K562 (cell line): ENCODE data around the gene DBI. TPM values are rescaled to one million over a fixed set of nuclear protein-coding genes. Genes with fewer than 3 reads are reported as not detected.

Experiments used
- CBX2 ChIP-seq: fragments of 200-600 bp; sonication (generic); IDR thresholded peaks from one replicate; pipeline ENCODE4 v1.6.1; 2012; ENCODE audit warnings: mild to moderate bottlenecking, low read length, inconsistent platforms; ENCODE audit not compliant: insufficient read depth, poor library complexity, severe bottlenecking
- CREBBP ChIP-seq: IDR thresholded peaks from one replicate; pipeline ENCODE4 v1.6.1; 2012; ENCODE audit warnings: low read depth, mild to moderate bottlenecking, control low read depth, inconsistent platforms, low read length
- DEAF1 ChIP-seq: fragments of 450-650 bp; formaldehyde crosslinking; IDR thresholded peaks from 2 replicates; pipeline ENCODE4 v1.4.0; 2020; ENCODE audit warnings: mild to moderate bottlenecking, moderate library complexity
- ERF ChIP-seq: fragments of 450-650 bp; formaldehyde crosslinking; IDR thresholded peaks from 2 replicates; pipeline ENCODE4 v1.4.0; 2020; ENCODE audit warnings: mild to moderate bottlenecking, mixed read lengths
- FIP1L1 ChIP-seq: fragments of 200-400 bp; formaldehyde crosslinking; IDR thresholded peaks from 2 replicates; pipeline ENCODE4 v1.6.1; 2018; ENCODE audit warnings: mild to moderate bottlenecking, low read depth, low read length; ENCODE audit not compliant: poor library complexity, severe bottlenecking
- FOXJ2 ChIP-seq: fragments of 200-800 bp; sonication (Bioruptor generic); IDR thresholded peaks from 2 replicates; pipeline ENCODE4 v1.6.1; 2016; ENCODE audit warnings: missing genetic modification characterization, missing compliant biosample characterization
- ILF3 ChIP-seq: fragments of 450-650 bp; IDR thresholded peaks from 2 replicates; pipeline ENCODE4 v1.6.1; 2018; ENCODE audit warnings: antibody characterized with exemption, mild to moderate bottlenecking, moderate library complexity, borderline replicate concordance
- JUND ChIP-seq, 2 experiments: IDR thresholded peaks; 2 replicates in 1 of 2; 3 replicates in 1 of 2; pipeline ENCODE4 v1.6.1; 2011; ENCODE audit warnings: borderline replicate concordance in 2 of 2, low read depth in 2 of 2, low read length in 2 of 2, improper control_type of control experiment in 1 of 2, missing biosample characterization in 1 of 2, missing genetic modification characterization in 1 of 2, missing genetic modification reagents in 1 of 2
- KLF1 ChIP-seq: fragments of 450-650 bp; IDR thresholded peaks from 2 replicates; pipeline ENCODE4 v1.6.1; 2016; ENCODE audit warnings: missing genetic modification characterization, missing compliant biosample characterization
- MEIS2 ChIP-seq: fragments of 450-650 bp; IDR thresholded peaks from 2 replicates; pipeline ENCODE4 v1.6.1; 2014; ENCODE audit warnings: mild to moderate bottlenecking; ENCODE audit not compliant: partially characterized antibody
- MXI1 ChIP-seq: IDR thresholded peaks from 2 replicates; pipeline ENCODE4 v1.6.1; 2011; ENCODE audit warnings: low read depth, mild to moderate bottlenecking, improper control_type of control experiment, low read length
- NFIX ChIP-seq: fragments of 250-450 bp; sonication (Bioruptor Pico); IDR thresholded peaks from 2 replicates; pipeline ENCODE4 v1.4.0; 2020; ENCODE audit warnings: low read depth, mild to moderate bottlenecking, moderate library complexity
- PHB ChIP-seq: fragments of 250-450 bp; sonication (Bioruptor Pico); IDR thresholded peaks from 2 replicates; pipeline ENCODE4 v1.5.0; 2021
- SETDB1 ChIP-seq: IDR thresholded peaks from one replicate; pipeline ENCODE4 v1.6.1; 2012; ENCODE audit warnings: low read length, control low read depth, inconsistent platforms
- SIN3B ChIP-seq: fragments of 450-650 bp; IDR thresholded peaks from 2 replicates; pipeline ENCODE4 v1.6.1; 2017; ENCODE audit warnings: low read depth, mild to moderate bottlenecking, moderate library complexity
- SNRNP70 ChIP-seq: fragments of 200-400 bp; formaldehyde crosslinking; optimal IDR thresholded peaks from 2 replicates; pipeline ENCODE3; 2017; ENCODE audit warnings: low read depth, low read length
- STAG1 ChIP-seq: sonication (generic); formaldehyde crosslinking; IDR thresholded peaks from 2 replicates; pipeline ENCODE4 v1.5.0; 2020; ENCODE audit warnings: missing genetic modification reagents, borderline replicate concordance
- TEAD1 ChIP-seq, 2 experiments: fragments of 450-650 bp in 1 of 2; sonication (generic) in 1 of 2; formaldehyde crosslinking; IDR thresholded peaks; 2 replicates each; pipeline versions ENCODE4 v1.4.0 to v1.8.0; 2020 to 2022; ENCODE audit warnings: mild to moderate bottlenecking in 2 of 2, missing genetic modification reagents in 1 of 2
- TEAD4 ChIP-seq, 2 experiments: sonication (generic) in 1 of 2; formaldehyde crosslinking in 1 of 2; IDR thresholded peaks; 2 replicates each; pipeline versions ENCODE4 v1.6.1 to v1.8.0; 2012 to 2022; ENCODE audit warnings: borderline replicate concordance in 1 of 2, inconsistent platforms in 1 of 2, low read length in 1 of 2, mild to moderate bottlenecking in 1 of 2, missing genetic modification reagents in 1 of 2
- ZEB2 ChIP-seq: fragments of 450-650 bp; IDR thresholded peaks from 2 replicates; pipeline ENCODE4 v1.6.1; 2016
- ZFPM2 ChIP-seq: fragments of 250-450 bp; sonication (Bioruptor Pico); IDR thresholded peaks from 2 replicates; pipeline ENCODE4 v1.5.1; 2022; ENCODE audit warnings: mild to moderate bottlenecking
- ZKSCAN8 ChIP-seq: fragments of 200-800 bp; sonication (Bioruptor generic); IDR thresholded peaks from 2 replicates; pipeline ENCODE4 v1.6.1; 2016; ENCODE audit warnings: missing genetic modification characterization, missing compliant biosample characterization
- polyA plus RNA-seq, 8 experiments: library from polyadenylated mRNA; depleted of rRNA in 4 of 8; stranded (reverse) in 5 of 8; unstranded in 3 of 8; fragments of >200 nt; fragmentation: Nextera tagmentation in 2 of 8; fragmentation: Illumina TruSeq in 1 of 8; extraction: Ambion mirVana in 2 of 8; extraction: Trizol in 1 of 8; gene quantifications; 2 replicates each; pipeline versions ENCODE4 v1.2.1 to v1.2.3, GENCODE V29; 2011 to 2014; ENCODE audit warnings: inconsistent platforms in 1 of 8, missing spikeins in 1 of 8
- total RNA-seq, 7 experiments: library from RNA; depleted of rRNA in 6 of 7; stranded (reverse); fragments of >200 nt in 6 of 7; fragmentation: Illumina TruSeq in 2 of 7; extraction: Trizol in 2 of 7; gene quantifications; 2 replicates each; pipeline versions ENCODE4 v1.2.1 to v1.2.3, GENCODE V29; 2011 to 2021; ENCODE audit warnings: low replicate concordance in 1 of 7
- TF ChIP-seq, protein P1 (sequence below): fragments of 250-450 bp; sonication (Bioruptor Pico); IDR thresholded peaks from 2 replicates; pipeline ENCODE4 v1.8.0; 2022; ENCODE audit warnings: moderate library complexity, mild to moderate bottlenecking, inconsistent platforms
- TF ChIP-seq, protein P2 (sequence below): sonication (generic); formaldehyde crosslinking; IDR thresholded peaks from 2 replicates; pipeline ENCODE4 v1.8.1; 2023; ENCODE audit warnings: mild to moderate bottlenecking, missing genetic modification reagents

The DBI gene
- total and polyA plus RNA-seq, 9 of the 15 experiments (the other 6 are each of a cell fraction or from before 2014, with no cell fraction given): 55.8 to 443 (median 194) TPM

- no peak for TF ChIP-seq CBX2
- TF ChIP-seq ERF (CRISPR knock-in tag): no peak
- TF ChIP-seq STAG1 (CRISPR knock-in tag): peak; percentile 58; the same call in 1 of the 2 replicates
- TF ChIP-seq JUND (IDR thresholded peaks at IDR 0.05; ENCODE audit: borderline replicate concordance, low read depth, low read length): no peak
- TF ChIP-seq JUND (tag; IDR thresholded peaks at IDR 0.05; ENCODE audit: borderline replicate concordance, low read depth, low read length): no peak
- TF ChIP-seq PHB (CRISPR knock-in tag): no peak
- no peak for TF ChIP-seq CREBBP
- TF ChIP-seq FOXJ2 (tag): no peak
- no peak for TF ChIP-seq SNRNP70
- no peak for TF ChIP-seq MXI1
- TF ChIP-seq DEAF1: peak; percentile 92
- no peak for TF ChIP-seq TEAD4 (IDR thresholded peaks at IDR 0.05; ENCODE audit: low read length)
- TF ChIP-seq TEAD4 (CRISPR knock-in tag; IDR thresholded peaks at IDR 0.05; ENCODE audit: borderline replicate concordance): no peak
- TF ChIP-seq ZKSCAN8 (CRISPR knock-in tag): no peak
- no peak for TF ChIP-seq ILF3
- TF ChIP-seq, protein P1, sequence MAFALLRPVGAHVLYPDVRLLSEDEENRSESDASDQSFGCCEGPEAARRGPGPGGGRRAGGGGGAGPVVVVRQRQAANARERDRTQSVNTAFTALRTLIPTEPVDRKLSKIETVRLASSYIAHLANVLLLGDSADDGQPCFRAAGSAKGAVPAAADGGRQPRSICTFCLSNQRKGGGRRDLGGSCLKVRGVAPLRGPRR (CRISPR knock-in tag): no peak
- peak; percentile 40 for TF ChIP-seq MEIS2
- no peak for TF ChIP-seq FIP1L1
- TF ChIP-seq ZEB2: no peak
- 0 out of 4 replicates have a peak, but pooled peaks of 1 of the 2 experiments have one; percentile 57 for TF ChIP-seq TEAD1 (CRISPR knock-in tag; IDR thresholded peaks at IDR 0.05)
- TF ChIP-seq NFIX (CRISPR knock-in tag): no peak
- no peak for TF ChIP-seq SETDB1
- no peak for TF ChIP-seq ZFPM2 (CRISPR knock-in tag)
- no peak for TF ChIP-seq KLF1
- TF ChIP-seq, protein P2, sequence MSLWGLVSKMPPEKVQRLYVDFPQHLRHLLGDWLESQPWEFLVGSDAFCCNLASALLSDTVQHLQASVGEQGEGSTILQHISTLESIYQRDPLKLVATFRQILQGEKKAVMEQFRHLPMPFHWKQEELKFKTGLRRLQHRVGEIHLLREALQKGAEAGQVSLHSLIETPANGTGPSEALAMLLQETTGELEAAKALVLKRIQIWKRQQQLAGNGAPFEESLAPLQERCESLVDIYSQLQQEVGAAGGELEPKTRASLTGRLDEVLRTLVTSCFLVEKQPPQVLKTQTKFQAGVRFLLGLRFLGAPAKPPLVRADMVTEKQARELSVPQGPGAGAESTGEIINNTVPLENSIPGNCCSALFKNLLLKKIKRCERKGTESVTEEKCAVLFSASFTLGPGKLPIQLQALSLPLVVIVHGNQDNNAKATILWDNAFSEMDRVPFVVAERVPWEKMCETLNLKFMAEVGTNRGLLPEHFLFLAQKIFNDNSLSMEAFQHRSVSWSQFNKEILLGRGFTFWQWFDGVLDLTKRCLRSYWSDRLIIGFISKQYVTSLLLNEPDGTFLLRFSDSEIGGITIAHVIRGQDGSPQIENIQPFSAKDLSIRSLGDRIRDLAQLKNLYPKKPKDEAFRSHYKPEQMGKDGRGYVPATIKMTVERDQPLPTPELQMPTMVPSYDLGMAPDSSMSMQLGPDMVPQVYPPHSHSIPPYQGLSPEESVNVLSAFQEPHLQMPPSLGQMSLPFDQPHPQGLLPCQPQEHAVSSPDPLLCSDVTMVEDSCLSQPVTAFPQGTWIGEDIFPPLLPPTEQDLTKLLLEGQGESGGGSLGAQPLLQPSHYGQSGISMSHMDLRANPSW (CRISPR knock-in tag): no peak
- TF ChIP-seq SIN3B: no peak
Measured at GRCh38 chr2:119407430-119408220, 40.8 kb downstream of the DBI start (continued).
